K562 (cell line): ENCODE data around the gene IQCN. TPM values are rescaled to one million over a fixed set of nuclear protein-coding genes. Genes with fewer than 3 reads are reported as not detected.
A peak's percentile ranks its signal among the peaks of the same experiment; 100 is the strongest.

Experiments
- CREB5 ChIP-seq: fragments of 250-450 bp; sonication (Bioruptor Pico); IDR thresholded peaks from 2 replicates; pipeline ENCODE4 v1.5.0; 2020; ENCODE audit warnings: mild to moderate bottlenecking
- DNMT1 ChIP-seq: fragments of 450-650 bp; IDR thresholded peaks from 2 replicates; pipeline ENCODE4 v1.6.1; 2016; ENCODE audit warnings: antibody characterized with exemption, mild to moderate bottlenecking
- E2F3 ChIP-seq: fragments of 250-450 bp; sonication (Bioruptor Pico); IDR thresholded peaks from 2 replicates; pipeline ENCODE4 v1.4.0; 2020; ENCODE audit warnings: mild to moderate bottlenecking
- FOXJ3 ChIP-seq: sonication (generic); formaldehyde crosslinking; IDR thresholded peaks from 2 replicates; pipeline ENCODE4 v1.4.0; 2020; ENCODE audit warnings: mild to moderate bottlenecking, missing genetic modification reagents
- FOXM1 ChIP-seq, 2 experiments: fragments of 450-650 bp in 1 of 2; sonication (generic) in 1 of 2; formaldehyde crosslinking in 1 of 2; IDR thresholded peaks; 2 replicates each; pipeline versions ENCODE4 v1.6.1 to v1.9.0; 2017 to 2022; ENCODE audit warnings: low read depth in 2 of 2, mild to moderate bottlenecking in 2 of 2, missing genetic modification reagents in 1 of 2, moderate library complexity in 1 of 2
- HEY1 ChIP-seq: fragments of 250-450 bp; sonication (Bioruptor Pico); IDR thresholded peaks from 2 replicates; pipeline ENCODE4 v1.5.0; 2020; ENCODE audit warnings: mild to moderate bottlenecking, moderate library complexity, borderline replicate concordance
- IFI16 ChIP-seq: fragments of 250-450 bp; sonication (Bioruptor Pico); IDR thresholded peaks from 2 replicates; pipeline ENCODE4 v2.1.2; 2022; ENCODE audit warnings: mild to moderate bottlenecking, inconsistent platforms
- JUNB ChIP-seq: fragments of 450-650 bp; formaldehyde crosslinking; conservative IDR thresholded peaks from 2 replicates; pipeline ENCODE4 v1.4.0; 2020; ENCODE audit warnings: mild to moderate bottlenecking
- KLF1 ChIP-seq: fragments of 450-650 bp; IDR thresholded peaks from 2 replicates; pipeline ENCODE4 v1.6.1; 2016; ENCODE audit warnings: missing genetic modification characterization, missing compliant biosample characterization
- KLF13 ChIP-seq: fragments of 450-650 bp; IDR thresholded peaks from 2 replicates; pipeline ENCODE4 v1.6.1; 2016; ENCODE audit warnings: missing genetic modification characterization, low read depth, mild to moderate bottlenecking, missing compliant biosample characterization, moderate library complexity, borderline replicate concordance
- NEUROD1 ChIP-seq: fragments of 150-350 bp; IDR thresholded peaks from 2 replicates; pipeline ENCODE4 v1.6.1; 2014; ENCODE audit warnings: borderline replicate concordance, low read length, low read depth; ENCODE audit not compliant: partially characterized antibody
- NR4A1 ChIP-seq, 2 experiments: fragments of 250-450 bp in 1 of 2; fragments of 450-650 bp in 1 of 2; sonication (Bioruptor Pico) in 1 of 2; IDR thresholded peaks; 2 replicates each; pipeline versions ENCODE4 v1.4.0 to v1.6.1; 2016 to 2020; ENCODE audit warnings: mild to moderate bottlenecking in 2 of 2, missing compliant biosample characterization in 1 of 2, missing genetic modification characterization in 1 of 2, moderate library complexity in 1 of 2
- SIX5 ChIP-seq, 2 experiments: IDR thresholded peaks; 2 replicates each; pipeline ENCODE4 v1.6.1; 2011; ENCODE audit warnings: low read length in 2 of 2, borderline replicate concordance in 1 of 2, low read depth in 1 of 2, mild to moderate bottlenecking in 1 of 2, moderate library complexity in 1 of 2; ENCODE audit not compliant: insufficient read depth in 1 of 2
- TBP ChIP-seq: optimal IDR thresholded peaks from 2 replicates; pipeline ENCODE3; 2011; ENCODE audit warnings: low read depth, low read length, improper control_type of control experiment
- TCF7 ChIP-seq: sonication (generic); IDR thresholded peaks from 2 replicates; pipeline ENCODE4 v1.6.1; 2016; ENCODE audit warnings: antibody characterized with exemption, borderline replicate concordance
- TEAD2 ChIP-seq: fragments of 450-650 bp; IDR thresholded peaks from 2 replicates; pipeline ENCODE4 v1.6.1; 2016; ENCODE audit warnings: missing genetic modification characterization, control low read depth, missing compliant biosample characterization
- TGIF2 ChIP-seq: sonication (generic); formaldehyde crosslinking; IDR thresholded peaks from 2 replicates; pipeline ENCODE4 v1.8.1; 2022; ENCODE audit warnings: mild to moderate bottlenecking, missing genetic modification reagents, moderate library complexity
- ZMIZ1 ChIP-seq, 2 experiments: fragments of 150-350 bp in 1 of 2; IDR thresholded peaks; 2 replicates each; pipeline ENCODE4 v1.6.1; 2012 to 2016; ENCODE audit warnings: low read depth in 2 of 2, low read length in 2 of 2, mild to moderate bottlenecking in 1 of 2, moderate library complexity in 1 of 2
- ZNF146 ChIP-seq: IDR thresholded peaks from one replicate; pipeline ENCODE4 v1.6.1; 2018; ENCODE audit warnings: missing compliant biosample characterization; ENCODE audit not compliant: unreplicated experiment
- ZNF274 ChIP-seq: IDR thresholded peaks from 2 replicates; pipeline ENCODE4 v1.6.1; 2011; ENCODE audit warnings: low read depth, mild to moderate bottlenecking, low read length, moderate library complexity, borderline replicate concordance
- ZNF280A ChIP-seq: fragments of 450-650 bp; IDR thresholded peaks from 2 replicates; pipeline ENCODE4 v1.6.1; 2018; ENCODE audit warnings: mild to moderate bottlenecking, low read depth; ENCODE audit not compliant: partially characterized antibody
- polyA plus RNA-seq, 8 experiments: library from polyadenylated mRNA; depleted of rRNA in 4 of 8; stranded (reverse) in 5 of 8; unstranded in 3 of 8; fragments of >200 nt; fragmentation: Nextera tagmentation in 2 of 8; fragmentation: Illumina TruSeq in 1 of 8; extraction: Ambion mirVana in 2 of 8; extraction: Trizol in 1 of 8; gene quantifications; 2 replicates each; pipeline versions ENCODE4 v1.2.1 to v1.2.3, GENCODE V29; 2011 to 2014; ENCODE audit warnings: inconsistent platforms in 1 of 8, missing spikeins in 1 of 8
- total RNA-seq, 7 experiments: library from RNA; depleted of rRNA in 6 of 7; stranded (reverse); fragments of >200 nt in 6 of 7; fragmentation: Illumina TruSeq in 2 of 7; extraction: Trizol in 2 of 7; gene quantifications; 2 replicates each; pipeline versions ENCODE4 v1.2.1 to v1.2.3, GENCODE V29; 2011 to 2021; ENCODE audit warnings: low replicate concordance in 1 of 7

The IQCN gene
- total and polyA plus RNA-seq, 9 of the 15 experiments (the other 6 are each of a cell fraction or from before 2014, with no cell fraction given): 0.01 to 0.07 (median 0.04) TPM; not detected in 3

GRCh38 chr19:18233224-18233825, 40.9 kb downstream of the IQCN start (continued):
- TF ChIP-seq ZNF280A (no peak), TEAD2 (tag) (no peak), IFI16 (CRISPR knock-in tag) (no peak), KLF13 (tag) (no peak), DNMT1 (no peak), FOXJ3 (CRISPR knock-in tag) (no peak), TGIF2 (CRISPR knock-in tag) (peak; percentile 93), ZNF274 (no peak), NEUROD1 (no peak), SIX5 (IDR thresholded peaks at IDR 0.05; ENCODE audit: borderline replicate concordance in 1 of 2, insufficient read depth in 1 of 2, low read depth in 1 of 2, low read length in 2 of 2) (no peak), TBP (no peak), FOXM1 (IDR thresholded peaks at IDR 0.05; ENCODE audit: low read depth) (no peak), FOXM1 (CRISPR knock-in tag; IDR thresholded peaks at IDR 0.05; ENCODE audit: low read depth) (0 out of 2 replicates have a peak, but pooled peaks have one; percentile 70), NR4A1 (CRISPR knock-in tag; IDR thresholded peaks at IDR 0.05) (no peak), NR4A1 (tag; IDR thresholded peaks at IDR 0.05) (peak; percentile 86), HEY1 (no peak), CREB5 (CRISPR knock-in tag) (no peak), KLF1 (no peak), ZMIZ1 (IDR thresholded peaks at IDR 0.05; ENCODE audit: low read depth in 2 of 2, low read length in 2 of 2) (no peak), TCF7 (no peak), ZNF146 (CRISPR knock-in tag) (peak; percentile 29), JUNB (no peak), E2F3 (no peak)
